GM19467 (cell line): ENCODE results near the gene FTCDNL1.

ENCODE experiments used
- ATAC-seq: cut with Tn5 transposase; IDR thresholded peaks from one replicate; pipeline ENCODE4 v1.9.1; 2021; ENCODE audit warnings: mild to moderate bottlenecking, moderate library complexity; ENCODE audit not compliant: unreplicated experiment

The FTCDNL1 gene

GRCh38 chr2:199792381-199792780 lies 58.6 kb downstream of the FTCDNL1 start:
- no peak for ATAC-seq

- ATAC-seq = no peak
These were observed 59.7 kb downstream of the FTCDNL1 start for GRCh38 chr2:199791326-199791725.

- no peak for ATAC-seq
These were observed 66.5 kb downstream of the FTCDNL1 start for GRCh38 chr2:199784512-199784911.

GRCh38 chr2:199779589-199779988 lies 71.4 kb downstream of the FTCDNL1 start:
- ATAC-seq = no peak

- ATAC-seq = no peak
These were observed 72.3 kb downstream of the FTCDNL1 start for GRCh38 chr2:199778655-199779054.

- no peak for ATAC-seq
These were observed 73.1 kb downstream of the FTCDNL1 start for GRCh38 chr2:199777916-199778315.

GRCh38 chr2:199777315-199777714 lies 73.7 kb downstream of the FTCDNL1 start:
- ATAC-seq = no peak

GRCh38 chr2:199775267-199775666 lies 75.7 kb downstream of the FTCDNL1 start:
- ATAC-seq = no peak

- no peak for ATAC-seq
These were observed 78.7 kb downstream of the FTCDNL1 start for GRCh38 chr2:199772035-199772976.

GRCh38 chr2:199770716-199771115 lies 80.3 kb downstream of the FTCDNL1 start:
- ATAC-seq = no peak

GRCh38 chr2:199765646-199766045 lies 85.3 kb downstream of the FTCDNL1 start:
- ATAC-seq = no peak

- no peak for ATAC-seq
These were observed 86.7 kb downstream of the FTCDNL1 start for GRCh38 chr2:199764273-199764800.

GRCh38 chr2:199762963-199763362 lies 88.0 kb downstream of the FTCDNL1 start:
- no peak for ATAC-seq

- no peak for ATAC-seq
These were observed 90.4 kb downstream of the FTCDNL1 start for GRCh38 chr2:199760574-199760973.

GRCh38 chr2:199757233-199757870 lies 93.6 kb downstream of the FTCDNL1 start:
- no peak for ATAC-seq

- no peak for ATAC-seq
These were observed 94.2 kb downstream of the FTCDNL1 start for GRCh38 chr2:199756743-199757142.

GRCh38 chr2:199756211-199756610 lies 94.8 kb downstream of the FTCDNL1 start:
- ATAC-seq = no peak

GRCh38 chr2:199754766-199755165 lies 96.2 kb downstream of the FTCDNL1 start:
- ATAC-seq = no peak

- ATAC-seq = no peak
These were observed 99.4 kb downstream of the FTCDNL1 start for GRCh38 chr2:199751492-199752120.

GRCh38 chr2:199749571-199749970 lies 101.4 kb downstream of the FTCDNL1 start:
- ATAC-seq = no peak

- ATAC-seq = no peak
These were observed 106.3 kb downstream of the FTCDNL1 start for GRCh38 chr2:199744724-199745123.
